WTC11 (cell line): ENCODE data around the gene COL26A1. TPM values are rescaled to one million over a fixed set of nuclear protein-coding genes. Genes with fewer than 3 reads are reported as not detected.
A peak's percentile ranks its signal among the peaks of the same experiment; 100 is the strongest.

Experiments used
- ATAC-seq: fragments of 200-7000 bp; cut with Tn5 transposase; 2 replicates; pipeline ENCODE4 v1.10.0; 2021; ENCODE audit warnings: mild to moderate bottlenecking, moderate library complexity
- CTCF ChIA-PET: fragments of 300-600 bp; sonication (Branson Sonifier 250); formaldehyde crosslinking; loops from one replicate; lab custom pipeline; 2021; ENCODE audit warnings: antibody characterized with exemption; lab: Charles Lee
- POLR2A ChIA-PET: fragments of 350-600 bp; sonication (Branson Sonifier 250); formaldehyde crosslinking; loops from one replicate; lab custom pipeline; 2021; ENCODE audit warnings: antibody characterized with exemption; lab: Charles Lee
- DNase-seq: peaks from one replicate; pipeline ENCODE4 v3.0.0; 2021; ENCODE audit warnings: low spot score
- H3K27ac Mint-ChIP-seq: 2 replicates; pipeline ENCODE4 v1.8.0; 2021; ENCODE audit warnings: mixed read lengths
- H3K27me3 Mint-ChIP-seq: 2 replicates; pipeline ENCODE4 v1.8.0; 2021; ENCODE audit warnings: low read depth, mild to moderate bottlenecking, moderate library complexity, mixed read lengths
- H3K36me3 Mint-ChIP-seq: 2 replicates; pipeline ENCODE4 v1.8.0; 2021; ENCODE audit warnings: mixed read lengths
- H3K4me1 Mint-ChIP-seq: 2 replicates; pipeline ENCODE4 v1.8.0; 2022; ENCODE audit warnings: mixed read lengths
- H3K4me3 Mint-ChIP-seq: 2 replicates; pipeline ENCODE4 v1.8.0; 2021; ENCODE audit warnings: mild to moderate bottlenecking, moderate library complexity, mixed read lengths
- H3K9me3 Mint-ChIP-seq: 2 replicates; pipeline ENCODE4 v1.8.0; 2021; ENCODE audit warnings: mixed read lengths
- GTF2I ChIP-seq: fragments of 250-450 bp; sonication (Bioruptor Pico); conservative IDR thresholded peaks from 2 replicates; pipeline ENCODE4 v1.4.0; 2021; ENCODE audit warnings: mild to moderate bottlenecking
- IRF2 ChIP-seq: sonication (generic); formaldehyde crosslinking; IDR thresholded peaks from 2 replicates; pipeline ENCODE4 v1.8.0; 2022; ENCODE audit warnings: low read depth, missing genetic modification reagents, borderline replicate concordance
- OVOL2 ChIP-seq: fragments of 250-450 bp; sonication (Bioruptor Pico); IDR thresholded peaks from 2 replicates; pipeline ENCODE4 v1.9.0; 2021; ENCODE audit warnings: mild to moderate bottlenecking, borderline replicate concordance
- ZNF317 ChIP-seq: sonication (generic); formaldehyde crosslinking; IDR thresholded peaks from 2 replicates; pipeline ENCODE4 v1.8.1; 2023; ENCODE audit warnings: low read depth, mild to moderate bottlenecking, moderate library complexity, missing genetic modification reagents, borderline replicate concordance
- ZNF423 ChIP-seq: fragments of 250-450 bp; sonication (Bioruptor Pico); IDR thresholded peaks from 2 replicates; pipeline ENCODE4 v2.1.2; 2022; ENCODE audit warnings: mild to moderate bottlenecking, moderate library complexity
- total RNA-seq: library from RNA; stranded (reverse); gene quantifications from 3 replicates; pipeline ENCODE4 v1.2.3, GENCODE V29; 2021
- TF ChIP-seq, protein P1 (sequence below): fragments of 250-450 bp; sonication (Bioruptor Pico); IDR thresholded peaks from 2 replicates; pipeline ENCODE4 v1.9.0; 2021; ENCODE audit warnings: mild to moderate bottlenecking, borderline replicate concordance
- TF ChIP-seq, protein P2 (sequence below): sonication (generic); formaldehyde crosslinking; IDR thresholded peaks from 2 replicates; pipeline ENCODE4 v1.8.1; 2022; ENCODE audit warnings: low read depth, missing genetic modification reagents, borderline replicate concordance
- TF ChIP-seq, protein P3 (sequence below): sonication (generic); formaldehyde crosslinking; IDR thresholded peaks from 2 replicates; pipeline ENCODE4 v1.8.1; 2023; ENCODE audit warnings: mild to moderate bottlenecking, missing genetic modification reagents, moderate library complexity
- TF ChIP-seq, protein P4 (sequence below): fragments of 200-600 bp; IDR thresholded peaks from 2 replicates; pipeline ENCODE4 v1.8.0; 2022; ENCODE audit warnings: antibody characterized with exemption
- TF ChIP-seq, protein P5 (sequence below): sonication (generic); formaldehyde crosslinking; IDR thresholded peaks from 2 replicates; pipeline ENCODE4 v1.8.1; 2022; ENCODE audit warnings: mild to moderate bottlenecking, moderate library complexity, missing genetic modification reagents

COL26A1 gene
- total RNA-seq, 1 experiment from 2014 or later: 64.4 TPM

DNA sequence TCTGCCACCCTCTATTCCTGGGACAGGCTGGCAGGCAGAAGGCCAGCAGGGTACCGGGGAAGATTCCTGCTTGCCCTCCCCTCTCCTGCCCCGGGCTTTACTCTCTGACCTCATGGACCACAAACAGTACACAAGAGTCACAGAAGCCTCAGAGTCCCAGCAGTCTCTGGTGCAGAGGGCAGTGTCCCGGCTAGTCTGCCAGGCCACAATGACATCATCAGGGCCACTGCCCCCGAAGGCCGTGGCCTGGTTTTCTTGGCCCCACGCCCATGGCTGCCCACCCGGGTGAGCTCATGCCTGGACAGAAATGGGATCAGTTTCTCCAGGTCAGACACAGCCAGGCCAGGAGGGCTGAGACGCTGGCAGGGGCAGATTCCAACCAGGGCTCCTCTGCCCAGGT is 174.5 kb downstream of the COL26A1 start (continued):
- TF ChIP-seq, protein P1, sequence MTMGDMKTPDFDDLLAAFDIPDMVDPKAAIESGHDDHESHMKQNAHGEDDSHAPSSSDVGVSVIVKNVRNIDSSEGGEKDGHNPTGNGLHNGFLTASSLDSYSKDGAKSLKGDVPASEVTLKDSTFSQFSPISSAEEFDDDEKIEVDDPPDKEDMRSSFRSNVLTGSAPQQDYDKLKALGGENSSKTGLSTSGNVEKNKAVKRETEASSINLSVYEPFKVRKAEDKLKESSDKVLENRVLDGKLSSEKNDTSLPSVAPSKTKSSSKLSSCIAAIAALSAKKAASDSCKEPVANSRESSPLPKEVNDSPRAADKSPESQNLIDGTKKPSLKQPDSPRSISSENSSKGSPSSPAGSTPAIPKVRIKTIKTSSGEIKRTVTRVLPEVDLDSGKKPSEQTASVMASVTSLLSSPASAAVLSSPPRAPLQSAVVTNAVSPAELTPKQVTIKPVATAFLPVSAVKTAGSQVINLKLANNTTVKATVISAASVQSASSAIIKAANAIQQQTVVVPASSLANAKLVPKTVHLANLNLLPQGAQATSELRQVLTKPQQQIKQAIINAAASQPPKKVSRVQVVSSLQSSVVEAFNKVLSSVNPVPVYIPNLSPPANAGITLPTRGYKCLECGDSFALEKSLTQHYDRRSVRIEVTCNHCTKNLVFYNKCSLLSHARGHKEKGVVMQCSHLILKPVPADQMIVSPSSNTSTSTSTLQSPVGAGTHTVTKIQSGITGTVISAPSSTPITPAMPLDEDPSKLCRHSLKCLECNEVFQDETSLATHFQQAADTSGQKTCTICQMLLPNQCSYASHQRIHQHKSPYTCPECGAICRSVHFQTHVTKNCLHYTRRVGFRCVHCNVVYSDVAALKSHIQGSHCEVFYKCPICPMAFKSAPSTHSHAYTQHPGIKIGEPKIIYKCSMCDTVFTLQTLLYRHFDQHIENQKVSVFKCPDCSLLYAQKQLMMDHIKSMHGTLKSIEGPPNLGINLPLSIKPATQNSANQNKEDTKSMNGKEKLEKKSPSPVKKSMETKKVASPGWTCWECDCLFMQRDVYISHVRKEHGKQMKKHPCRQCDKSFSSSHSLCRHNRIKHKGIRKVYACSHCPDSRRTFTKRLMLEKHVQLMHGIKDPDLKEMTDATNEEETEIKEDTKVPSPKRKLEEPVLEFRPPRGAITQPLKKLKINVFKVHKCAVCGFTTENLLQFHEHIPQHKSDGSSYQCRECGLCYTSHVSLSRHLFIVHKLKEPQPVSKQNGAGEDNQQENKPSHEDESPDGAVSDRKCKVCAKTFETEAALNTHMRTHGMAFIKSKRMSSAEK (CRISPR knock-in tag): no peak
- TF ChIP-seq, protein P2, sequence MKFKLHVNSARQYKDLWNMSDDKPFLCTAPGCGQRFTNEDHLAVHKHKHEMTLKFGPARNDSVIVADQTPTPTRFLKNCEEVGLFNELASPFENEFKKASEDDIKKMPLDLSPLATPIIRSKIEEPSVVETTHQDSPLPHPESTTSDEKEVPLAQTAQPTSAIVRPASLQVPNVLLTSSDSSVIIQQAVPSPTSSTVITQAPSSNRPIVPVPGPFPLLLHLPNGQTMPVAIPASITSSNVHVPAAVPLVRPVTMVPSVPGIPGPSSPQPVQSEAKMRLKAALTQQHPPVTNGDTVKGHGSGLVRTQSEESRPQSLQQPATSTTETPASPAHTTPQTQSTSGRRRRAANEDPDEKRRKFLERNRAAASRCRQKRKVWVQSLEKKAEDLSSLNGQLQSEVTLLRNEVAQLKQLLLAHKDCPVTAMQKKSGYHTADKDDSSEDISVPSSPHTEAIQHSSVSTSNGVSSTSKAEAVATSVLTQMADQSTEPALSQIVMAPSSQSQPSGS (CRISPR knock-in tag): no peak
- no peak for TF ChIP-seq ZNF317

DNA sequence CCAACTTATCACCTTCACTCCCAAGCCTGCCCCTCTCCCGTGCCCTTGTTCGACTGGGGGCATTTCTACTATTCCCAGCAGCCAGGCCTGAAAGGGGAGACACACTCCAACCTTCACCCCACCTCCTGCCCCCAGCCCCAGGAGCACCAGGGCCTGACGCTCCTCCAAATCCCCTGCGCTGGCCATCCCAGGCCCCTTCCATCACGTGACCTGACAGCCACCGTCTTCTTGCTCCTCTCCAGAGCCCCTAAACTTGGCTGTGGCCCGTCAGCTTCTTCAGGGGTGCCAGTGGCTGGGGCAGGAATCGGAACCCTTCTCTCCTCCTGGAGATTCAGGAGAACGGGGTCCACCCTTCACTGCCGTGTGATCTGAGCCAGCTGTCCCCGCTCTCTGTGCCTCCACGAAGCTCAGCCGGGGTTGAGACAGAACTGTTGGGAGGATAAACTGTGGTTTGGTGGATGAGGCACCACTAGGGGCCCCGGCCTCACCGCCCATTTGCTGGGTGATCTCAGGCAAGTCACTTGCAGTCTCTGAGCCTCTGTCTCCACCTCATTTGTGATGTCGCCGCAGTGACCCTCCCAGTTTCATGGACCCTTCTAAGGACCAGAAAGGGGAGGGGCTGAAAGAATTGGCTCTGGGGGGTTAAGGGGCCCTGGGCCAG is 175.4 kb downstream of the COL26A1 start:
- DNase-seq (no peak), ATAC-seq (peak; percentile 9; the same call in 1 of the 2 replicates)
- Mint-ChIP-seq H3K27me3 (no peaks in the 10 kb centered on the region), H3K4me1 (peaks cover 4% of the 10 kb centered on the region; the same call in 1 of the 2 replicates), H3K9me3 (no peaks in the 10 kb centered on the region), H3K36me3 (no peaks in the 10 kb centered on the region), H3K27ac (no peak overlapping the region), H3K4me3 (no peak overlapping the region)
- ChIA-PET CTCF (interaction anchor here (0.6 to 1.7 kb wide), 7 partner anchors 9 to 147 kb away, joined by 3 to 4 read pairs (median 3); no protein-coding TSS in a partner anchor), POLR2A (no interaction called here)
- TF ChIP-seq, protein P3, sequence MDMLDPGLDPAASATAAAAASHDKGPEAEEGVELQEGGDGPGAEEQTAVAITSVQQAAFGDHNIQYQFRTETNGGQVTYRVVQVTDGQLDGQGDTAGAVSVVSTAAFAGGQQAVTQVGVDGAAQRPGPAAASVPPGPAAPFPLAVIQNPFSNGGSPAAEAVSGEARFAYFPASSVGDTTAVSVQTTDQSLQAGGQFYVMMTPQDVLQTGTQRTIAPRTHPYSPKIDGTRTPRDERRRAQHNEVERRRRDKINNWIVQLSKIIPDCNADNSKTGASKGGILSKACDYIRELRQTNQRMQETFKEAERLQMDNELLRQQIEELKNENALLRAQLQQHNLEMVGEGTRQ: peak; percentile 21; the same call in 1 of the 2 replicates
- no peak for TF ChIP-seq IRF2 (CRISPR knock-in tag)

DNA sequence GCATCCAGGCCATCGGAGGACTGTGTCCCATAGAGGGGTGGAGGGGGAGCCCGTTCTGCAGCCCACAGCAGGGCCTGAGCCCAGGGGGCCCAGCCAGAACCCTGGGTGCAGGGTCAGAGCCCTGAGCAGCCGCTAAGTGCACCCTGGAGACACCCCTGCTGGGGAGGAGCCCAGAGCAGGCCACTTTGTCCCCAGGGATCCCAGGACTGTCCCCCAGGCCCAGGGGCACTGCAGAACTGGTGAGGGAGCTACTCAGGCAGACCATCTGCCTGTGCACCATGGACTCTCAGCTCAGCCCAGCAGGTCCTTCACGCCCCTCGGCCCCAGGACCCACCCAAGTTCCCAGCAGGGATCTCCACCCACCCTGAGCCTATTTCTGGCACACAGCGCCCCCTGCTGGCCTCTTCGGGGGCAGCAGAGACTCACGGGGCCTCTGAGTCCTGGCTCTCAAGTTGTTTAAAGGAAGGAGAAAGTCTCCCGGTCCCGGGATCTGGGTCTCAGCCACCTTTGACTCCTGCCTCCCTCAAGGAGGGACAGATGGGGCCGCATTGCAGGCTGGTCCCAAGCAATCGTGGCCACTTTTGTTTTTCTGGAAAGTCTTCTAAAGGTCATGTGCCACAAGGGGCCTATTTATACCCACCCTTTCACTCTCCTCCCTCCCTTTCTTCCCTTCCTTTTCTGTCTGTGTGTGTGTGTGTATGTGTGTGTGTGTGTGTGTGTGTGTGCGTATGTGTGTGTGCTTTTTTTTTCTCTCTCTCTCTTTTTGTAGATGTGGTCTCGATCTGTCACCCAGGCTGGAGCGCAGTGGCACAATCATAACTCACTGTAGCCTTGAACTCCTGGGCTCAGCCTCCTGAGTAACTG is 176.2 kb downstream of the COL26A1 start:
- ATAC-seq (peak; percentile 65), DNase-seq (peak; percentile 80)
- Mint-ChIP-seq H3K27ac (no peak overlapping the region), H3K36me3 (no peaks in the 10 kb centered on the region), H3K9me3 (no peaks in the 10 kb centered on the region), H3K27me3 (no peaks in the 10 kb centered on the region), H3K4me3 (no peak overlapping the region), H3K4me1 (peaks cover 4% of the 10 kb centered on the region; the same call in 1 of the 2 replicates)
- CTCF ChIA-PET: interaction anchor here (0.6 to 1.7 kb wide), 5 partner anchors 13 to 188 kb away, joined by 3 to 4 read pairs (median 3); no protein-coding TSS in a partner anchor
- no peak for TF ChIP-seq GTF2I (CRISPR knock-in tag)
- TF ChIP-seq, protein P4, sequence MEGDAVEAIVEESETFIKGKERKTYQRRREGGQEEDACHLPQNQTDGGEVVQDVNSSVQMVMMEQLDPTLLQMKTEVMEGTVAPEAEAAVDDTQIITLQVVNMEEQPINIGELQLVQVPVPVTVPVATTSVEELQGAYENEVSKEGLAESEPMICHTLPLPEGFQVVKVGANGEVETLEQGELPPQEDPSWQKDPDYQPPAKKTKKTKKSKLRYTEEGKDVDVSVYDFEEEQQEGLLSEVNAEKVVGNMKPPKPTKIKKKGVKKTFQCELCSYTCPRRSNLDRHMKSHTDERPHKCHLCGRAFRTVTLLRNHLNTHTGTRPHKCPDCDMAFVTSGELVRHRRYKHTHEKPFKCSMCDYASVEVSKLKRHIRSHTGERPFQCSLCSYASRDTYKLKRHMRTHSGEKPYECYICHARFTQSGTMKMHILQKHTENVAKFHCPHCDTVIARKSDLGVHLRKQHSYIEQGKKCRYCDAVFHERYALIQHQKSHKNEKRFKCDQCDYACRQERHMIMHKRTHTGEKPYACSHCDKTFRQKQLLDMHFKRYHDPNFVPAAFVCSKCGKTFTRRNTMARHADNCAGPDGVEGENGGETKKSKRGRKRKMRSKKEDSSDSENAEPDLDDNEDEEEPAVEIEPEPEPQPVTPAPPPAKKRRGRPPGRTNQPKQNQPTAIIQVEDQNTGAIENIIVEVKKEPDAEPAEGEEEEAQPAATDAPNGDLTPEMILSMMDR: peak; percentile 98
- no peak for TF ChIP-seq OVOL2 (CRISPR knock-in tag)
- TF ChIP-seq, protein P5, sequence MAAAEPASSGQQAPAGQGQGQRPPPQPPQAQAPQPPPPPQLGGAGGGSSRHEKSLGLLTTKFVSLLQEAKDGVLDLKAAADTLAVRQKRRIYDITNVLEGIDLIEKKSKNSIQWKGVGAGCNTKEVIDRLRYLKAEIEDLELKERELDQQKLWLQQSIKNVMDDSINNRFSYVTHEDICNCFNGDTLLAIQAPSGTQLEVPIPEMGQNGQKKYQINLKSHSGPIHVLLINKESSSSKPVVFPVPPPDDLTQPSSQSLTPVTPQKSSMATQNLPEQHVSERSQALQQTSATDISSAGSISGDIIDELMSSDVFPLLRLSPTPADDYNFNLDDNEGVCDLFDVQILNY (CRISPR knock-in tag): peak; percentile 23; the same call in 1 of the 2 replicates
- 0 out of 2 replicates have a peak, but pooled peaks have one; percentile 47 for TF ChIP-seq ZNF423 (CRISPR knock-in tag)
- POLR2A ChIA-PET: no interaction called here
